Neural progenitor cell (in vitro differentiated cells): ENCODE measurements around the gene ZDHHC14.

Experiments used
- EZH2 ChIP-seq: fragments of 200-600 bp; sonication (generic); IDR thresholded peaks from 2 replicates; pipeline ENCODE4 v1.6.1; 2017; ENCODE audit warnings: antibody characterized with exemption, mild to moderate bottlenecking, moderate library complexity
- EZH2phosphoT487 ChIP-seq: fragments of 200-600 bp; sonication (generic); IDR thresholded peaks from 2 replicates; pipeline ENCODE4 v1.6.1; 2017; ENCODE audit warnings: antibody characterized with exemption
- TF ChIP-seq, protein P1 (sequence below): fragments of 200-600 bp; sonication (generic); IDR thresholded peaks from 2 replicates; pipeline ENCODE4 v1.5.1; 2017; ENCODE audit warnings: antibody characterized with exemption, mild to moderate bottlenecking

DNA sequence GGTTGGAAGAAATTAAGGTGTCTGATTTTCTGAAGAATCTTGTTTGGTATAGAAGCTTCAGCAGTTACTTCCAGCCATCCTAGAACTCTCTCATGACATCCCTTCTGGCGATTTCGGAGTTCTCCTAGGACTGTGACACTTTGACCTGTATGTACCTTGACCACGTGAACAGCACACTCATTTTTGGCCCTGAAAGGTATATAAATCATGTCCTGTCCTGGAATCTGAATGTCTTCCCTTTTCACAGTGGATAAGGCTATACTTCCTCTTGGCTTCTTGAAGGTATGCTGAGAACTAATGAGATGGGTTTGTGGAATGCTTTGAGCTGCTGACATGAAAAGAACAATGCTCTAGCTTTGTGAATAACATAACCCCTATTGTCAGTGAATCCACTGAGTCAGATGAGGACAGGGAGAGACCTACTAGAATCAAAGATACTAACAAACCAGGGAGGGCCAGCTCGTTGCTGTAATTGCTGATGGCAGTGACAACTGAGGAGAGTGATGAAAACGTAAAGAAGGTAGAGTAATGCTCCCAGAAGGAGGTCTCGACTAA is 6.0 kb upstream of the ZDHHC14 start:
- TF ChIP-seq, protein P1, sequence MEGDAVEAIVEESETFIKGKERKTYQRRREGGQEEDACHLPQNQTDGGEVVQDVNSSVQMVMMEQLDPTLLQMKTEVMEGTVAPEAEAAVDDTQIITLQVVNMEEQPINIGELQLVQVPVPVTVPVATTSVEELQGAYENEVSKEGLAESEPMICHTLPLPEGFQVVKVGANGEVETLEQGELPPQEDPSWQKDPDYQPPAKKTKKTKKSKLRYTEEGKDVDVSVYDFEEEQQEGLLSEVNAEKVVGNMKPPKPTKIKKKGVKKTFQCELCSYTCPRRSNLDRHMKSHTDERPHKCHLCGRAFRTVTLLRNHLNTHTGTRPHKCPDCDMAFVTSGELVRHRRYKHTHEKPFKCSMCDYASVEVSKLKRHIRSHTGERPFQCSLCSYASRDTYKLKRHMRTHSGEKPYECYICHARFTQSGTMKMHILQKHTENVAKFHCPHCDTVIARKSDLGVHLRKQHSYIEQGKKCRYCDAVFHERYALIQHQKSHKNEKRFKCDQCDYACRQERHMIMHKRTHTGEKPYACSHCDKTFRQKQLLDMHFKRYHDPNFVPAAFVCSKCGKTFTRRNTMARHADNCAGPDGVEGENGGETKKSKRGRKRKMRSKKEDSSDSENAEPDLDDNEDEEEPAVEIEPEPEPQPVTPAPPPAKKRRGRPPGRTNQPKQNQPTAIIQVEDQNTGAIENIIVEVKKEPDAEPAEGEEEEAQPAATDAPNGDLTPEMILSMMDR, result no peak
- TF ChIP-seq EZH2phosphoT487, result no peak
- TF ChIP-seq EZH2, result no peak
